ENCODE measurements around the gene DGKI.

DNA sequence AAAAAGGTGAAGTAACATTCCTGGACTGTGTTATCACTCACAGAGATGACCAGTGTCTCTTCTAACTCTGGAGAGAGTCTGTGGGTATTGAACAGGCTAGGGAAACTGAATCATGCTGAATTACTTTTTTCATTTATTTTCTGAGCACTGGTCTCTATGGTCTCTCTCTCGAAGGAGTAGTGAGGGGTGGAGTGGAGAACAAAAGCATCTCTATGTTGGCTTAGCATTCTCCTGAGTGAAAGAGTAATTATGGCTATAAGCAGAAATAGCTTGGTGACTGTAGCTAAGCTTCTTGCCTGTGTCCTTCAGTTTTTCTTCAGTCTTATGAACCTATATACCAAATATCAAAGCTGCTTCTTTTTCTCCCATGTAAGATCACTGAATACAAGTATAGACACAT lies 438.6 kb downstream of the DGKI start:
- TF ChIP-seq POLR2A (IDR thresholded peaks at IDR 0.05) (no peak), POLR2AphosphoS5 (IDR thresholded peaks at IDR 0.05) (no peak), EP300 (IDR thresholded peaks at IDR 0.05) (no peak)
- TF ChIP-seq, protein P1, sequence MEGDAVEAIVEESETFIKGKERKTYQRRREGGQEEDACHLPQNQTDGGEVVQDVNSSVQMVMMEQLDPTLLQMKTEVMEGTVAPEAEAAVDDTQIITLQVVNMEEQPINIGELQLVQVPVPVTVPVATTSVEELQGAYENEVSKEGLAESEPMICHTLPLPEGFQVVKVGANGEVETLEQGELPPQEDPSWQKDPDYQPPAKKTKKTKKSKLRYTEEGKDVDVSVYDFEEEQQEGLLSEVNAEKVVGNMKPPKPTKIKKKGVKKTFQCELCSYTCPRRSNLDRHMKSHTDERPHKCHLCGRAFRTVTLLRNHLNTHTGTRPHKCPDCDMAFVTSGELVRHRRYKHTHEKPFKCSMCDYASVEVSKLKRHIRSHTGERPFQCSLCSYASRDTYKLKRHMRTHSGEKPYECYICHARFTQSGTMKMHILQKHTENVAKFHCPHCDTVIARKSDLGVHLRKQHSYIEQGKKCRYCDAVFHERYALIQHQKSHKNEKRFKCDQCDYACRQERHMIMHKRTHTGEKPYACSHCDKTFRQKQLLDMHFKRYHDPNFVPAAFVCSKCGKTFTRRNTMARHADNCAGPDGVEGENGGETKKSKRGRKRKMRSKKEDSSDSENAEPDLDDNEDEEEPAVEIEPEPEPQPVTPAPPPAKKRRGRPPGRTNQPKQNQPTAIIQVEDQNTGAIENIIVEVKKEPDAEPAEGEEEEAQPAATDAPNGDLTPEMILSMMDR (IDR thresholded peaks at IDR 0.05) = no peak

Data from stomach (tissue), 4 donors.